SK-N-SH treated with all-trans-retinoic acid at 6 μM for 48 hours (cell line): ENCODE results near the gene SHE.

ENCODE experiments used
- ESRRG ChIP-seq: fragments of 250-450 bp; sonication (Bioruptor Pico); IDR thresholded peaks from 2 replicates; pipeline ENCODE4 v1.6.1; 2021; ENCODE audit warnings: mild to moderate bottlenecking
- ISL1 ChIP-seq: fragments of 250-450 bp; sonication (Bioruptor Pico); IDR thresholded peaks from 2 replicates; pipeline ENCODE4 v2.1.2; 2022; ENCODE audit warnings: mild to moderate bottlenecking, moderate library complexity
- ZNF565 ChIP-seq: fragments of 450-650 bp; formaldehyde crosslinking; conservative IDR thresholded peaks from 2 replicates; pipeline ENCODE4 v1.5.0; 2020; ENCODE audit warnings: low read depth, mild to moderate bottlenecking, moderate library complexity
- TF ChIP-seq, protein P1 (sequence below): fragments of 250-450 bp; sonication (Bioruptor Pico); IDR thresholded peaks from 2 replicates; pipeline ENCODE4 v1.5.1; 2020; ENCODE audit warnings: low read depth, mild to moderate bottlenecking, moderate library complexity

DNA sequence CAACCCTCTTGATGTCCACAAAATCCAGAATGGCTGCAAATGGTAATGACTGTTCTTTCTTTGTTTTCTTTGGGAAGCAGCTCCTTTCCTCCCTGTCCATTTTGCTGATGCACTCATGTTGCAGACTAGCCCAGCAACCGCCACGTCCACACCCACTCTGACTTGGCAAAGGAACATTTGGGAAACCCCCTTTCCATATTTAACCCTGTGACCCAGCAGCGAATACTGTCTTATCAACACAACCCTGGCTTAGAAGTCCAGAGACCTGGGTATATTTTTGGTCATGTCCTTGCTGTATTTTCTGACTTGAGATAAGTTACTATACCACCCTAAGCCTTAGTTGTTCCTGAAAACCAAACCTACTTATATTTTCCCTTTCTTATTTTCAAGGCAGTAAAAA, 18.1 kb upstream of the SHE start:
- TF ChIP-seq, protein P1, sequence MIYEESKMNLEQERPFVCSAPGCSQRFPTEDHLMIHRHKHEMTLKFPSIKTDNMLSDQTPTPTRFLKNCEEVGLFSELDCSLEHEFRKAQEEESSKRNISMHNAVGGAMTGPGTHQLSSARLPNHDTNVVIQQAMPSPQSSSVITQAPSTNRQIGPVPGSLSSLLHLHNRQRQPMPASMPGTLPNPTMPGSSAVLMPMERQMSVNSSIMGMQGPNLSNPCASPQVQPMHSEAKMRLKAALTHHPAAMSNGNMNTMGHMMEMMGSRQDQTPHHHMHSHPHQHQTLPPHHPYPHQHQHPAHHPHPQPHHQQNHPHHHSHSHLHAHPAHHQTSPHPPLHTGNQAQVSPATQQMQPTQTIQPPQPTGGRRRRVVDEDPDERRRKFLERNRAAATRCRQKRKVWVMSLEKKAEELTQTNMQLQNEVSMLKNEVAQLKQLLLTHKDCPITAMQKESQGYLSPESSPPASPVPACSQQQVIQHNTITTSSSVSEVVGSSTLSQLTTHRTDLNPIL (CRISPR knock-in tag) = no peak
- TF ChIP-seq ZNF565 = no peak
- TF ChIP-seq ISL1 = no peak
- no peak for TF ChIP-seq ESRRG (CRISPR knock-in tag)
